HEK293 (cell line): ENCODE results near the gene SKA2.
A peak's percentile ranks its signal among the peaks of the same experiment; 100 is the strongest.

ENCODE experiments used
- CTCF ChIA-PET: fragments of 350-600 bp; formaldehyde crosslinking; extraction: SDS; loops from one replicate; lab custom pipeline; 2021; ENCODE audit warnings: antibody characterized with exemption; lab: Yijun Ruan, JAX
- POLR2A ChIA-PET: fragments of 300-600 bp; formaldehyde crosslinking; extraction: SDS; loops from one replicate; lab custom pipeline; 2020; ENCODE audit warnings: antibody characterized with exemption, inconsistent platforms; lab: Yijun Ruan, JAX
- H3K27ac ChIP-seq: fragments of 200-500 bp; sonication (Bioruptor generic); 2 replicates; pipeline ENCODE4 v1.5.1; 2014; ENCODE audit warnings: low read depth, low read length, control low read depth, inconsistent platforms; ENCODE audit errors: extremely low read depth
- H3K36me3 ChIP-seq, 2 experiments: fragments of 200-500 bp in 1 of 2; sonication (Bioruptor generic) in 1 of 2; 1 replicate in 1 of 2; 2 replicates in 1 of 2; pipeline ENCODE4 v1.5.1; 2014 to 2017; ENCODE audit warnings: inconsistent platforms in 2 of 2, low read length in 2 of 2; ENCODE audit not compliant: control insufficient read depth in 2 of 2, insufficient read depth in 1 of 2
- H3K4me1 ChIP-seq: fragments of 200-500 bp; sonication (Bioruptor generic); 2 replicates; pipeline ENCODE4 v1.5.1; 2014; ENCODE audit warnings: mild to moderate bottlenecking, low read length, inconsistent platforms; ENCODE audit not compliant: control insufficient read depth, insufficient read depth
- H3K4me3 ChIP-seq: 2 replicates; pipeline ENCODE4 v1.5.1; 2011; ENCODE audit warnings: low read depth, mild to moderate bottlenecking, control low read depth, low read length, moderate library complexity
- H3K9me3 ChIP-seq: fragments of 200-500 bp; sonication (Bioruptor generic); 2 replicates; pipeline ENCODE4 v1.5.1; 2014; ENCODE audit warnings: low read depth, low read length, inconsistent platforms; ENCODE audit not compliant: control insufficient read depth, insufficient read depth
- ELK4 ChIP-seq: IDR thresholded peaks from 2 replicates; pipeline ENCODE4 v1.6.1; 2011; ENCODE audit warnings: mild to moderate bottlenecking, low read depth, low read length, borderline replicate concordance
- KLF1 ChIP-seq: fragments of 450-650 bp; formaldehyde crosslinking; IDR thresholded peaks from 2 replicates; pipeline ENCODE4 v1.5.1; 2016; ENCODE audit warnings: missing biosample characterization, missing genetic modification characterization
- PRDM6 ChIP-seq: fragments of 450-650 bp; formaldehyde crosslinking; IDR thresholded peaks from 2 replicates; pipeline ENCODE4 v1.5.1; 2017; ENCODE audit warnings: missing biosample characterization, missing genetic modification characterization
- SP3 ChIP-seq: fragments of 450-650 bp; formaldehyde crosslinking; IDR thresholded peaks from 2 replicates; pipeline ENCODE4 v1.5.1; 2016; ENCODE audit warnings: missing biosample characterization, missing genetic modification characterization
- TRIM28 ChIP-seq: IDR thresholded peaks from 2 replicates; pipeline ENCODE4 v1.6.1; 2011; ENCODE audit warnings: low read length, control low read depth, borderline replicate concordance
- ZBTB17 ChIP-seq: fragments of 450-650 bp; formaldehyde crosslinking; IDR thresholded peaks from 2 replicates; pipeline ENCODE4 v1.5.1; 2016; ENCODE audit warnings: missing biosample characterization, missing genetic modification characterization
- ZNF2 ChIP-seq: fragments of 450-650 bp; formaldehyde crosslinking; IDR thresholded peaks from 2 replicates; pipeline ENCODE4 v1.5.1; 2016; ENCODE audit warnings: missing biosample characterization, missing genetic modification characterization
- ZNF514 ChIP-seq: fragments of 450-650 bp; formaldehyde crosslinking; IDR thresholded peaks from 2 replicates; pipeline ENCODE4 v1.5.1; 2016; ENCODE audit warnings: missing biosample characterization, missing genetic modification characterization
- ZNF549 ChIP-seq: fragments of 450-650 bp; IDR thresholded peaks from 2 replicates; pipeline ENCODE4 v1.5.1; 2018; ENCODE audit warnings: missing biosample characterization, missing genetic modification characterization, mild to moderate bottlenecking, inconsistent platforms, moderate library complexity
- ZNF596 ChIP-seq: fragments of 450-650 bp; IDR thresholded peaks from 2 replicates; pipeline ENCODE4 v1.5.0; 2018; ENCODE audit warnings: missing biosample characterization, mild to moderate bottlenecking, missing genetic modification characterization, moderate library complexity
- ZNF600 ChIP-seq: fragments of 450-650 bp; formaldehyde crosslinking; IDR thresholded peaks from 2 replicates; pipeline ENCODE4 v1.5.1; 2016; ENCODE audit warnings: missing biosample characterization, missing genetic modification characterization
- ZNF677 ChIP-seq: fragments of 450-650 bp; IDR thresholded peaks from 2 replicates; pipeline ENCODE4 v1.5.0; 2018; ENCODE audit warnings: missing biosample characterization, mild to moderate bottlenecking, missing genetic modification characterization, moderate library complexity
- ZNF791 ChIP-seq: fragments of 450-650 bp; formaldehyde crosslinking; IDR thresholded peaks from 2 replicates; pipeline ENCODE4 v1.5.1; 2016; ENCODE audit warnings: missing biosample characterization, missing genetic modification characterization
- ZNF843 ChIP-seq: fragments of 450-650 bp; formaldehyde crosslinking; IDR thresholded peaks from 2 replicates; pipeline ENCODE4 v1.5.1; 2016; ENCODE audit warnings: missing biosample characterization, missing genetic modification characterization
- ZSCAN5A ChIP-seq: fragments of 450-650 bp; formaldehyde crosslinking; IDR thresholded peaks from 2 replicates; pipeline ENCODE4 v1.5.1; 2016; ENCODE audit warnings: missing biosample characterization, missing genetic modification characterization
- TF ChIP-seq, protein P1 (sequence below): fragments of 450-650 bp; formaldehyde crosslinking; IDR thresholded peaks from 2 replicates; pipeline ENCODE4 v1.5.1; 2016; ENCODE audit warnings: missing biosample characterization, missing genetic modification characterization, low read depth
- TF ChIP-seq, protein P2 (sequence below): fragments of 450-650 bp; IDR thresholded peaks from 2 replicates; pipeline ENCODE4 v1.5.1; 2018; ENCODE audit warnings: missing biosample characterization, mild to moderate bottlenecking, missing genetic modification characterization
- TF ChIP-seq, protein P3 (sequence below): fragments of 450-650 bp; formaldehyde crosslinking; IDR thresholded peaks from 2 replicates; pipeline ENCODE4 v1.5.1; 2016; ENCODE audit warnings: missing biosample characterization, missing genetic modification characterization, borderline replicate concordance

The SKA2 gene

DNA sequence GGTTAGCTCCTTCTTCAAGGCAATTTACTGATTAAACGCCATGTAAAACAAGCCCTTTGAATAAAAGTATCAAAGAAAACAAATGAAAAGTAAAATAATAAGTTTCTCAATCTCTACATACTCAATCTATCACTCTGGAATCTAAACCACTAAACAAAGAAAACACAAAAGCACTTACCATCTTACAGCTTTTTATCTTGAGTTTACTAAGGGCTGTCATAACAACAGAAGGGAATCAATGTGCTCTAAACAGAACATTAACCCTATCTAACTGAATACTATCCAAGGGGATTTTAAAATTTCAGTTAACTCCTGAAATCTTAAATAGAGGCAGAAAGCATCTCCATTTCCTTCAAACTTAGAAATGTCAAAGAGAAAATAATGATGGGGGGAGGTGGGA is 3.4 kb downstream of the SKA2 start (continued):
- TF ChIP-seq PRDM6 = peak; percentile 92
- TF ChIP-seq ZNF600 = 0 out of 2 replicates have a peak, but pooled peaks have one; percentile 36
- TF ChIP-seq ELK4 = no peak
- TF ChIP-seq, protein P1, sequence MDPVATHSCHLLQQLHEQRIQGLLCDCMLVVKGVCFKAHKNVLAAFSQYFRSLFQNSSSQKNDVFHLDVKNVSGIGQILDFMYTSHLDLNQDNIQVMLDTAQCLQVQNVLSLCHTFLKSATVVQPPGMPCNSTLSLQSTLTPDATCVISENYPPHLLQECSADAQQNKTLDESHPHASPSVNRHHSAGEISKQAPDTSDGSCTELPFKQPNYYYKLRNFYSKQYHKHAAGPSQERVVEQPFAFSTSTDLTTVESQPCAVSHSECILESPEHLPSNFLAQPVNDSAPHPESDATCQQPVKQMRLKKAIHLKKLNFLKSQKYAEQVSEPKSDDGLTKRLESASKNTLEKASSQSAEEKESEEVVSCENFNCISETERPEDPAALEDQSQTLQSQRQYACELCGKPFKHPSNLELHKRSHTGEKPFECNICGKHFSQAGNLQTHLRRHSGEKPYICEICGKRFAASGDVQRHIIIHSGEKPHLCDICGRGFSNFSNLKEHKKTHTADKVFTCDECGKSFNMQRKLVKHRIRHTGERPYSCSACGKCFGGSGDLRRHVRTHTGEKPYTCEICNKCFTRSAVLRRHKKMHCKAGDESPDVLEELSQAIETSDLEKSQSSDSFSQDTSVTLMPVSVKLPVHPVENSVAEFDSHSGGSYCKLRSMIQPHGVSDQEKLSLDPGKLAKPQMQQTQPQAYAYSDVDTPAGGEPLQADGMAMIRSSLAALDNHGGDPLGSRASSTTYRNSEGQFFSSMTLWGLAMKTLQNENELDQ (tag by site-specific recombination) = no peak
- TF ChIP-seq TRIM28 = no peak
- no peak for TF ChIP-seq ZNF596
- no peak for TF ChIP-seq KLF1
- no peak for TF ChIP-seq ZNF791 (tag by site-specific recombination)
- no peak for TF ChIP-seq SP3 (tag by site-specific recombination)
- TF ChIP-seq ZNF677 (tag by site-specific recombination) = no peak
- no peak for TF ChIP-seq ZNF514
- TF ChIP-seq ZNF2 (tag by site-specific recombination) = no peak
- TF ChIP-seq ZNF549 (tag by site-specific recombination) = no peak
- peak; percentile 81 for TF ChIP-seq ZBTB17
- no peak for TF ChIP-seq ZSCAN5A (tag by site-specific recombination)

DNA sequence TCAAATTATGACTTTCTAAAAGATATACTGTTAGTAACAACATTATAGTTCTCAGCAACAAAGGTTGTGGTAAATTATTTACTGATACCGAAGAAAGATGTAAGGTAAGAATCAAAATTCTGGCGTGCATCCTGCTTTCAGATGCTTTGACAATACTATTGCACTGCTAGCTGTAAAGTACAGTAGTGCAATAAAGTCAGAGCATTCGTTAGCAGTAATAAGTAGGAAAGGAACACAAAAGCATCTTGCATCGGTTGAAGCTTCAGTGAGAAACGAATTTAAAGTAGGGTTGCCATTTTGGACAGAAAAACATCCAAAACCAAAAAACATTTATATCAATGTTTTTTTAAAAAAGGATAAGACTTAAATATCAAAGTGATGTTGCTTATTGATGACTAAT is 4.0 kb downstream of the SKA2 start:
- Histone ChIP-seq H3K4me3 (no peak overlapping the region), H3K4me1 (peaks cover 20% of the 10 kb centered on the region), H3K9me3 (no peaks in the 10 kb centered on the region)
- CTCF ChIA-PET = interaction anchor here (0.8 to 1.2 kb wide), 2 partner anchors 14 to 440 kb away, joined by 4 to 5 read pairs; no protein-coding TSS in a partner anchor
- POLR2A ChIA-PET = interaction anchor here (0.6 to 3.0 kb wide), 4 partner anchors 8 to 459 kb away, joined by 3 to 11 read pairs (median 4); partner anchors contain the start of genes RAD51C, TEX14 and TRIM37
- TF ChIP-seq, protein P2, sequence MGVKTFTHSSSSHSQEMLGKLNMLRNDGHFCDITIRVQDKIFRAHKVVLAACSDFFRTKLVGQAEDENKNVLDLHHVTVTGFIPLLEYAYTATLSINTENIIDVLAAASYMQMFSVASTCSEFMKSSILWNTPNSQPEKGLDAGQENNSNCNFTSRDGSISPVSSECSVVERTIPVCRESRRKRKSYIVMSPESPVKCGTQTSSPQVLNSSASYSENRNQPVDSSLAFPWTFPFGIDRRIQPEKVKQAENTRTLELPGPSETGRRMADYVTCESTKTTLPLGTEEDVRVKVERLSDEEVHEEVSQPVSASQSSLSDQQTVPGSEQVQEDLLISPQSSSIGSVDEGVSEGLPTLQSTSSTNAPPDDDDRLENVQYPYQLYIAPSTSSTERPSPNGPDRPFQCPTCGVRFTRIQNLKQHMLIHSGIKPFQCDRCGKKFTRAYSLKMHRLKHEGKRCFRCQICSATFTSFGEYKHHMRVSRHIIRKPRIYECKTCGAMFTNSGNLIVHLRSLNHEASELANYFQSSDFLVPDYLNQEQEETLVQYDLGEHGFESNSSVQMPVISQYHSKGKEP (tag by site-specific recombination) = peak; percentile 50; the same call in 1 of the 2 replicates
- no peak for TF ChIP-seq ZNF843 (tag by site-specific recombination)
- TF ChIP-seq, protein P3, sequence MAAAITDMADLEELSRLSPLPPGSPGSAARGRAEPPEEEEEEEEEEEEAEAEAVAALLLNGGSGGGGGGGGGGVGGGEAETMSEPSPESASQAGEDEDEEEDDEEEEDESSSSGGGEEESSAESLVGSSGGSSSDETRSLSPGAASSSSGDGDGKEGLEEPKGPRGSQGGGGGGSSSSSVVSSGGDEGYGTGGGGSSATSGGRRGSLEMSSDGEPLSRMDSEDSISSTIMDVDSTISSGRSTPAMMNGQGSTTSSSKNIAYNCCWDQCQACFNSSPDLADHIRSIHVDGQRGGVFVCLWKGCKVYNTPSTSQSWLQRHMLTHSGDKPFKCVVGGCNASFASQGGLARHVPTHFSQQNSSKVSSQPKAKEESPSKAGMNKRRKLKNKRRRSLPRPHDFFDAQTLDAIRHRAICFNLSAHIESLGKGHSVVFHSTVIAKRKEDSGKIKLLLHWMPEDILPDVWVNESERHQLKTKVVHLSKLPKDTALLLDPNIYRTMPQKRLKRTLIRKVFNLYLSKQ (tag by site-specific recombination) = no peak
- TF ChIP-seq, all 188 proteins: peak for 1
- Histone ChIP-seq H3K27ac (no peak overlapping the region), H3K36me3 (peaks cover 0 to 15% of the 10 kb centered on the region in 2 experiments; a peak in 1 of 3 replicates)
